ENCODE measurements around the gene MAGEA9B.
"Not testable (repeated sequence)": the region's sequence is repeated elsewhere in the genome, so short reads cannot be mapped to it uniquely, and the experiment has no call there.

The MAGEA9B gene

DNA sequence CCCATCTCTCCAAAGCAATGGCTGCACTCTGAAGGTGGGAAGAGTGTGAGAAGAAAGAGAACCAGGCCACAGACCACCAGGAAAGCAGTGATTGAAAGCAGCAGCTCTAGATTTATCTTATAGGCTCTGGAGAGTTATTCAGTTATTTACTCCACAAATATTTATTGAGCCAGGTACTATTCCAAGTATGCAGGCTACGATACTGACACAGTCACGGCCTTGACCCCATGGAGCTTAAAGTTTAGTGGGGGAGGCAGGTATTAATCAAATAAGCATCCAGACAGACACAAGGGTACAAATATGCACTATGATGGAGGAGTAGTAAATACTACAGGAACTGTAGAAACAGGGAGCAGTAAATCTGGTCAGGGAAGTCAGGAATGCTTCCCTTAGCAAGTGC, 41.5 kb upstream of the MAGEA9B start:
- Histone ChIP-seq H3K4me1 (ENCODE audit: insufficient read depth, poor library complexity, severe bottlenecking) (peaks cover 8% of the 10 kb centered on the region), H3K27ac (ENCODE audit: poor library complexity, severe bottlenecking) (peak overlapping the region; percentile 10), H3K4me3 (ENCODE audit: severe bottlenecking) (no peak overlapping the region), H3K9me3 (ENCODE audit: severe bottlenecking) (no peaks in the 10 kb centered on the region), H3K36me3 (ENCODE audit: low read depth) (no peaks in the 10 kb centered on the region), H3K27me3 (ENCODE audit: insufficient read depth, poor library complexity, severe bottlenecking) (no peaks in the 10 kb centered on the region)
- TF ChIP-seq, protein P1, sequence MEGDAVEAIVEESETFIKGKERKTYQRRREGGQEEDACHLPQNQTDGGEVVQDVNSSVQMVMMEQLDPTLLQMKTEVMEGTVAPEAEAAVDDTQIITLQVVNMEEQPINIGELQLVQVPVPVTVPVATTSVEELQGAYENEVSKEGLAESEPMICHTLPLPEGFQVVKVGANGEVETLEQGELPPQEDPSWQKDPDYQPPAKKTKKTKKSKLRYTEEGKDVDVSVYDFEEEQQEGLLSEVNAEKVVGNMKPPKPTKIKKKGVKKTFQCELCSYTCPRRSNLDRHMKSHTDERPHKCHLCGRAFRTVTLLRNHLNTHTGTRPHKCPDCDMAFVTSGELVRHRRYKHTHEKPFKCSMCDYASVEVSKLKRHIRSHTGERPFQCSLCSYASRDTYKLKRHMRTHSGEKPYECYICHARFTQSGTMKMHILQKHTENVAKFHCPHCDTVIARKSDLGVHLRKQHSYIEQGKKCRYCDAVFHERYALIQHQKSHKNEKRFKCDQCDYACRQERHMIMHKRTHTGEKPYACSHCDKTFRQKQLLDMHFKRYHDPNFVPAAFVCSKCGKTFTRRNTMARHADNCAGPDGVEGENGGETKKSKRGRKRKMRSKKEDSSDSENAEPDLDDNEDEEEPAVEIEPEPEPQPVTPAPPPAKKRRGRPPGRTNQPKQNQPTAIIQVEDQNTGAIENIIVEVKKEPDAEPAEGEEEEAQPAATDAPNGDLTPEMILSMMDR (IDR thresholded peaks at IDR 0.05; ENCODE audit: poor library complexity, severe bottlenecking) = no peak
- no peak for ATAC-seq (ENCODE audit: low read depth)
- DNase-seq (ENCODE audit: low spot score) = no peak

DNA sequence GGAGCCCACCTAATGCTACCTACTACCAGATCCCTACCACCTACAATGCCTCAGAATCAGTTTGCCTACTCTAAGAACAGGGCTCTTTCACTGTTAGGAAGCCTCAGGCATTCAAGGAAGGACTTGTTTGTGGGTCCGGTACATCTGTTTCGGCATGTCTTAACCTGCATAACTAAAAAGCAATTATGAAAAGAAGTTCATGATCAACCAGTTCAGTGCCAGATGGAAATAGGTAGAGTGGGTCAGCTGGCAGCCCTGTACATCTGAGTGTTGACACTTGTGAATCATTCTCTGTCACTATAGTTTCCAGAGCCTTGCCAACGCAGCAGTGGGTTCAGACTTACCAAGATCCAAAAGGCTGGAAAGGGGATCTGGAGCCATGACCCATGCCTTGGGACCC, 41.0 kb upstream of the MAGEA9B start:
- no peaks in the 10 kb centered on the region for H3K27me3 ChIP-seq (ENCODE audit: insufficient read depth, poor library complexity, severe bottlenecking)
- no peaks in the 10 kb centered on the region for H3K36me3 ChIP-seq (ENCODE audit: low read depth)
- H3K4me3 ChIP-seq (ENCODE audit: severe bottlenecking) = no peak overlapping the region

DNA sequence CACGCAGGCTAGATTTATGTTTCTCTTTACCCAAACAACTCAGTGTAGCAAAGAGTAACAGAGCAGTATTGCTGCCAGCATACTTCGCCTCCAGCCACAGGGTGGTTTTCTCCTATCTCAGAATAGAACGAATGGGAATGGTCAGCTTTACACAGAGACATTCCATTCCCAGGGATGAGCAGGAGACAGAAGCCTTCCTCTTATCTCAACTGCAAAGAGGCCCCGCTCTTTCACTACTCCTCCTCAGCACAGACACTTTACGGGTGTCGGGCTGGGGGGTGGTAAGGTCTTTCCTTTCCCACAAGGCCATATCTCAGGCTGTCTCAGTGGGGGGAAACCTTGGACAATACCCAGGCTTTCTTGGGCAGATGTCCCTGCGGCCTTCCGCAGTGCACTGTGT, 39.6 kb upstream of the MAGEA9B start:
- not testable (repeated sequence) for H3K4me3 ChIP-seq (ENCODE audit: severe bottlenecking); H3K9me3 ChIP-seq (ENCODE audit: severe bottlenecking); H3K4me1 ChIP-seq (ENCODE audit: insufficient read depth, poor library complexity, severe bottlenecking); H3K36me3 ChIP-seq (ENCODE audit: low read depth); ATAC-seq (ENCODE audit: low read depth); DNase-seq (ENCODE audit: low spot score); H3K27ac ChIP-seq (ENCODE audit: poor library complexity, severe bottlenecking); H3K27me3 ChIP-seq (ENCODE audit: insufficient read depth, poor library complexity, severe bottlenecking)

More for the DNA sequence above, 41.0 kb upstream of the MAGEA9B start:
- peak; percentile 67 for ATAC-seq (ENCODE audit: low read depth)
- no peak for DNase-seq (ENCODE audit: low spot score)
- TF ChIP-seq, protein P1 (IDR thresholded peaks at IDR 0.05; ENCODE audit: poor library complexity, severe bottlenecking) = no peak
- Histone ChIP-seq H3K9me3 (ENCODE audit: severe bottlenecking) (no peaks in the 10 kb centered on the region), H3K27ac (ENCODE audit: poor library complexity, severe bottlenecking) (peak overlapping the region; percentile 10), H3K4me1 (ENCODE audit: insufficient read depth, poor library complexity, severe bottlenecking) (peaks cover 8% of the 10 kb centered on the region)

GRCh38 chrX:149619662-149620061, 32.4 kb upstream of the MAGEA9B start:
- H3K4me1 ChIP-seq (ENCODE audit: insufficient read depth, poor library complexity, severe bottlenecking); H3K4me3 ChIP-seq (ENCODE audit: severe bottlenecking); H3K27ac ChIP-seq (ENCODE audit: poor library complexity, severe bottlenecking); H3K27me3 ChIP-seq (ENCODE audit: insufficient read depth, poor library complexity, severe bottlenecking); DNase-seq (ENCODE audit: low spot score); H3K36me3 ChIP-seq (ENCODE audit: low read depth); ATAC-seq (ENCODE audit: low read depth); H3K9me3 ChIP-seq (ENCODE audit: severe bottlenecking): not testable (repeated sequence)

GRCh38 chrX:149618871-149619270, 31.6 kb upstream of the MAGEA9B start:
- Histone ChIP-seq H3K27me3 (ENCODE audit: insufficient read depth, poor library complexity, severe bottlenecking) (no peaks in the 10 kb centered on the region), H3K27ac (ENCODE audit: poor library complexity, severe bottlenecking) (no peak overlapping the region), H3K4me3 (ENCODE audit: severe bottlenecking) (no peak overlapping the region), H3K4me1 (ENCODE audit: insufficient read depth, poor library complexity, severe bottlenecking) (no peaks in the 10 kb centered on the region), H3K36me3 (ENCODE audit: low read depth) (no peaks in the 10 kb centered on the region), H3K9me3 (ENCODE audit: severe bottlenecking) (no peaks in the 10 kb centered on the region)
- ATAC-seq (ENCODE audit: low read depth) (no peak), DNase-seq (ENCODE audit: low spot score) (no peak)
- TF ChIP-seq, protein P1 (IDR thresholded peaks at IDR 0.05; ENCODE audit: poor library complexity, severe bottlenecking) = no peak

DNA sequence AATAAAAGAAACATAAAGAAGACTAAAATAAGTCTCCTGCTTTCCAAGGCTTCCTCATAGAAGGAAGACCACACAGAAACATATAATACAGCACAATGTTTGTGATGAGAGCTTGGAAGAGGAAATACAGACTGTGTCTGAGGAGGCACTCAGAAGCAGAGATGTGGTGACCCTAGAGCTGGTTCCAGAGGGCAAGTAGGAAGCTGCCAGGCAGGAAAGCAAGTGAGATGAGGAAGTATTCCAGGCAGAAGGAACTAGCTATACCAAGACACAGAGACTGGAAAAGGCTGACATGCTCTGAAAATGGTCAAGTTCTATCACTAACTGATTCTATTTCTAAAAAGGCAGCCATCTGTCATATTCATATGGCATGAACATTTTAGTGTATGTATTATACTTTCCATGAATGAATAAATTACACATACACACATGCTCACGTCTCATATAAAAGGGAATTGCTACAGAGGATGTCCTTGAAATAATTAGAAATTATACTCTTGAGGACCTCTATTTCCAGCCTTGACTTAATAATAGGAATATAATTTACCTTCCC, 24.4 kb upstream of the MAGEA9B start:
- Histone ChIP-seq H3K4me3 (ENCODE audit: severe bottlenecking) (no peak overlapping the region), H3K36me3 (ENCODE audit: low read depth) (no peaks in the 10 kb centered on the region), H3K9me3 (ENCODE audit: severe bottlenecking) (no peaks in the 10 kb centered on the region), H3K27me3 (ENCODE audit: insufficient read depth, poor library complexity, severe bottlenecking) (no peaks in the 10 kb centered on the region), H3K4me1 (ENCODE audit: insufficient read depth, poor library complexity, severe bottlenecking) (no peaks in the 10 kb centered on the region), H3K27ac (ENCODE audit: poor library complexity, severe bottlenecking) (no peak overlapping the region)
- ATAC-seq (ENCODE audit: low read depth) (no peak), DNase-seq (ENCODE audit: low spot score) (no peak)
- TF ChIP-seq, protein P1 (IDR thresholded peaks at IDR 0.05; ENCODE audit: poor library complexity, severe bottlenecking) = no peak
